GM21423 (cell line): Measurements from ENCODE around the gene GAB2.

Experiments
- ATAC-seq: cut with Tn5 transposase; IDR thresholded peaks from one replicate; pipeline ENCODE4 v1.9.1; 2021; ENCODE audit warnings: mild to moderate bottlenecking, moderate library complexity; ENCODE audit not compliant: unreplicated experiment

GAB2 gene

GRCh38 chr11:78212586-78213371, 204.8 kb downstream of the GAB2 start:
- no peak for ATAC-seq

- no peak for ATAC-seq
Observed at GRCh38 chr11:78211565-78211964, 206.1 kb downstream of the GAB2 start.

GRCh38 chr11:78210000-78210608, 207.5 kb downstream of the GAB2 start:
- no peak for ATAC-seq

- no peak for ATAC-seq
Observed at GRCh38 chr11:78209478-78209877, 208.1 kb downstream of the GAB2 start.

GRCh38 chr11:78208257-78209165, 209.1 kb downstream of the GAB2 start:
- no peak for ATAC-seq

- ATAC-seq, result no peak
Observed at GRCh38 chr11:78207532-78208256, 209.9 kb downstream of the GAB2 start.

GRCh38 chr11:78205691-78206090, 211.9 kb downstream of the GAB2 start:
- ATAC-seq, result no peak

- no peak for ATAC-seq
Observed at GRCh38 chr11:78205256-78205655, 212.4 kb downstream of the GAB2 start.

- no peak for ATAC-seq
Observed at GRCh38 chr11:78203184-78203583, 214.4 kb downstream of the GAB2 start.

GRCh38 chr11:78202733-78203167, 214.9 kb downstream of the GAB2 start:
- no peak for ATAC-seq

GRCh38 chr11:78201096-78201818, 216.4 kb downstream of the GAB2 start:
- ATAC-seq, result no peak

GRCh38 chr11:78200553-78200952, 217.1 kb downstream of the GAB2 start:
- no peak for ATAC-seq

- ATAC-seq, result no peak
Observed at GRCh38 chr11:78200061-78200460, 217.6 kb downstream of the GAB2 start.

- ATAC-seq, result no peak
Observed at GRCh38 chr11:78199653-78200015, 218.0 kb downstream of the GAB2 start.

- no peak for ATAC-seq
Observed at GRCh38 chr11:78199015-78199652, 218.5 kb downstream of the GAB2 start.

GRCh38 chr11:78197816-78198215, 219.8 kb downstream of the GAB2 start:
- no peak for ATAC-seq

GRCh38 chr11:78196661-78197091, 220.9 kb downstream of the GAB2 start:
- ATAC-seq, result no peak

GRCh38 chr11:78195917-78196560, 221.6 kb downstream of the GAB2 start:
- ATAC-seq, result no peak

- ATAC-seq, result no peak
Observed at GRCh38 chr11:78194490-78194889, 223.1 kb downstream of the GAB2 start.
